ENCODE measurements around the gene CYP1A2.

CYP1A2 gene

GRCh38 chr15:74788683-74789151 lies 40.1 kb downstream of the CYP1A2 start:
- peaks cover under 1% of the 10 kb centered on the region for H3K79me2 ChIP-seq (ENCODE audit: control insufficient read depth, insufficient read depth, low read length, poor library complexity)
- no peak overlapping the region for H4K91ac ChIP-seq (ENCODE audit: low read depth, low read length)
- no peak overlapping the region for H2AK5ac ChIP-seq (ENCODE audit: low read length)
- H3K23ac ChIP-seq (ENCODE audit: low read length): no peak overlapping the region
- H3K4me1 ChIP-seq (ENCODE audit: control insufficient read depth in 1 of 2, insufficient read depth in 2 of 2, low read length in 2 of 2): peaks cover 4 to 8% of the 10 kb centered on the region in 2 experiments
- no peak for DNase-seq
- H3K4me3 ChIP-seq (ENCODE audit: low read depth, low read length): no peak overlapping the region
- H3K18ac ChIP-seq (ENCODE audit: low read length): no peak overlapping the region
- no peak overlapping the region for H3K27ac ChIP-seq (ENCODE audit: low read depth, low read length)
- H2BK120ac ChIP-seq (ENCODE audit: insufficient read depth, low read length, poor library complexity): no peak overlapping the region
- H2BK12ac ChIP-seq (ENCODE audit: low read length): no peak overlapping the region
- peaks cover 1% of the 10 kb centered on the region for H3K9me3 ChIP-seq (ENCODE audit: insufficient read depth, low read depth, low read length)
- no peak overlapping the region for H3K4ac ChIP-seq (ENCODE audit: low read depth, low read length)
- no peak overlapping the region for H3K4me2 ChIP-seq (ENCODE audit: low read length)
- no CpG with 5 or more reads among the region's 9 CpGs for WGBS (ENCODE audit: extremely low coverage, insufficient coverage, insufficient read length)
- H4K12ac ChIP-seq (ENCODE audit: low read depth, low read length): no peak overlapping the region
- H2AFZ ChIP-seq (ENCODE audit: insufficient read depth, low read length, poor library complexity): no peak overlapping the region
- H3K9ac ChIP-seq (ENCODE audit: low read length): no peak overlapping the region
- H3K14ac ChIP-seq (ENCODE audit: low read length): no peak overlapping the region
- H3K27me3 ChIP-seq (ENCODE audit: insufficient read depth, low read length): no peaks in the 10 kb centered on the region
- no peak overlapping the region for H2BK5ac ChIP-seq (ENCODE audit: low read depth, low read length, poor library complexity)
- H4K8ac ChIP-seq (ENCODE audit: low read depth, low read length): no peak overlapping the region
- no peaks in the 10 kb centered on the region for H3K79me1 ChIP-seq (ENCODE audit: low read length)
- H3K36me3 ChIP-seq (ENCODE audit: control insufficient read depth in 1 of 2, insufficient read depth in 2 of 2, low read length in 2 of 2): peaks cover 3 to 8% of the 10 kb centered on the region in 2 experiments

- Histone ChIP-seq H2BK12ac (ENCODE audit: low read length) (no peak overlapping the region), H3K4me2 (ENCODE audit: low read length) (no peak overlapping the region), H2AFZ (ENCODE audit: insufficient read depth, low read length, poor library complexity) (no peak overlapping the region), H3K27me3 (ENCODE audit: insufficient read depth, low read length) (no peaks in the 10 kb centered on the region), H3K4me1 (ENCODE audit: control insufficient read depth in 1 of 2, insufficient read depth in 2 of 2, low read length in 2 of 2) (peaks cover 3 to 8% of the 10 kb centered on the region in 2 experiments), H3K79me2 (ENCODE audit: control insufficient read depth, insufficient read depth, low read length, poor library complexity) (no peaks in the 10 kb centered on the region), H3K14ac (ENCODE audit: low read length) (no peak overlapping the region), H3K9me3 (ENCODE audit: insufficient read depth, low read depth, low read length) (peaks cover 1% of the 10 kb centered on the region), H3K9ac (ENCODE audit: low read length) (no peak overlapping the region), H3K79me1 (ENCODE audit: low read length) (no peaks in the 10 kb centered on the region), H4K8ac (ENCODE audit: low read depth, low read length) (no peak overlapping the region), H3K27ac (ENCODE audit: low read depth, low read length) (no peak overlapping the region), H2BK120ac (ENCODE audit: insufficient read depth, low read length, poor library complexity) (no peak overlapping the region), H3K4me3 (ENCODE audit: low read depth, low read length) (no peak overlapping the region), H2AK5ac (ENCODE audit: low read length) (no peak overlapping the region), H3K36me3 (ENCODE audit: control insufficient read depth in 1 of 2, insufficient read depth in 2 of 2, low read length in 2 of 2) (peaks cover 3 to 8% of the 10 kb centered on the region in 2 experiments), H3K4ac (ENCODE audit: low read depth, low read length) (no peak overlapping the region), H4K91ac (ENCODE audit: low read depth, low read length) (no peak overlapping the region), H4K12ac (ENCODE audit: low read depth, low read length) (no peak overlapping the region), H3K23ac (ENCODE audit: low read length) (no peak overlapping the region), H2BK5ac (ENCODE audit: low read depth, low read length, poor library complexity) (no peak overlapping the region), H3K18ac (ENCODE audit: low read length) (no peak overlapping the region)
- no CpG with 5 or more reads among the region's 14 CpGs for WGBS (ENCODE audit: extremely low coverage, insufficient coverage, insufficient read length)
- no peak for DNase-seq
These were observed 40.6 kb downstream of the CYP1A2 start for GRCh38 chr15:74789171-74789631.

- no peak overlapping the region for H4K91ac ChIP-seq (ENCODE audit: low read depth, low read length)
- no peak overlapping the region for H4K8ac ChIP-seq (ENCODE audit: low read depth, low read length)
- peaks cover 1% of the 10 kb centered on the region for H3K9me3 ChIP-seq (ENCODE audit: insufficient read depth, low read depth, low read length)
- no peaks in the 10 kb centered on the region for H3K79me2 ChIP-seq (ENCODE audit: control insufficient read depth, insufficient read depth, low read length, poor library complexity)
- no peak overlapping the region for H3K27ac ChIP-seq (ENCODE audit: low read depth, low read length)
- H3K4me1 ChIP-seq (ENCODE audit: control insufficient read depth in 1 of 2, insufficient read depth in 2 of 2, low read length in 2 of 2): peaks cover 3 to 8% of the 10 kb centered on the region in 2 experiments
- no peaks in the 10 kb centered on the region for H3K27me3 ChIP-seq (ENCODE audit: insufficient read depth, low read length)
- no peak overlapping the region for H2AFZ ChIP-seq (ENCODE audit: insufficient read depth, low read length, poor library complexity)
- no peak overlapping the region for H3K18ac ChIP-seq (ENCODE audit: low read length)
- H2BK12ac ChIP-seq (ENCODE audit: low read length): no peak overlapping the region
- H3K23ac ChIP-seq (ENCODE audit: low read length): no peak overlapping the region
- no peak overlapping the region for H3K9ac ChIP-seq (ENCODE audit: low read length)
- H3K79me1 ChIP-seq (ENCODE audit: low read length): no peaks in the 10 kb centered on the region
- no peak overlapping the region for H2BK5ac ChIP-seq (ENCODE audit: low read depth, low read length, poor library complexity)
- H3K4me2 ChIP-seq (ENCODE audit: low read length): no peak overlapping the region
- no peak overlapping the region for H2BK120ac ChIP-seq (ENCODE audit: insufficient read depth, low read length, poor library complexity)
- DNase-seq: no peak
- peaks cover 3 to 5% of the 10 kb centered on the region in 2 experiments for H3K36me3 ChIP-seq (ENCODE audit: control insufficient read depth in 1 of 2, insufficient read depth in 2 of 2, low read length in 2 of 2)
- H2AK5ac ChIP-seq (ENCODE audit: low read length): no peak overlapping the region
- no CpG with 5 or more reads among the region's 3 CpGs for WGBS (ENCODE audit: extremely low coverage, insufficient coverage, insufficient read length)
- H3K4me3 ChIP-seq (ENCODE audit: low read depth, low read length): no peak overlapping the region
- no peak overlapping the region for H3K4ac ChIP-seq (ENCODE audit: low read depth, low read length)
- no peak overlapping the region for H4K12ac ChIP-seq (ENCODE audit: low read depth, low read length)
- H3K14ac ChIP-seq (ENCODE audit: low read length): no peak overlapping the region
These were observed 41.1 kb downstream of the CYP1A2 start for GRCh38 chr15:74789741-74790079.

GRCh38 chr15:74790080-74790916 lies 41.7 kb downstream of the CYP1A2 start:
- no peak overlapping the region for H3K4ac ChIP-seq (ENCODE audit: low read depth, low read length)
- H2BK12ac ChIP-seq (ENCODE audit: low read length): no peak overlapping the region
- H3K23ac ChIP-seq (ENCODE audit: low read length): no peak overlapping the region
- no peak overlapping the region for H3K27ac ChIP-seq (ENCODE audit: low read depth, low read length)
- peaks cover 1% of the 10 kb centered on the region for H3K9me3 ChIP-seq (ENCODE audit: insufficient read depth, low read depth, low read length)
- no peaks in the 10 kb centered on the region for H3K27me3 ChIP-seq (ENCODE audit: insufficient read depth, low read length)
- H3K18ac ChIP-seq (ENCODE audit: low read length): no peak overlapping the region
- no peak overlapping the region for H2AK5ac ChIP-seq (ENCODE audit: low read length)
- H4K8ac ChIP-seq (ENCODE audit: low read depth, low read length): no peak overlapping the region
- H3K4me1 ChIP-seq (ENCODE audit: control insufficient read depth in 1 of 2, insufficient read depth in 2 of 2, low read length in 2 of 2): peaks cover 3 to 8% of the 10 kb centered on the region in 2 experiments
- H3K14ac ChIP-seq (ENCODE audit: low read length): no peak overlapping the region
- no peak overlapping the region for H2BK5ac ChIP-seq (ENCODE audit: low read depth, low read length, poor library complexity)
- H3K4me2 ChIP-seq (ENCODE audit: low read length): no peak overlapping the region
- no peak overlapping the region for H3K4me3 ChIP-seq (ENCODE audit: low read depth, low read length)
- no CpG with 5 or more reads among the region's 15 CpGs for WGBS (ENCODE audit: extremely low coverage, insufficient coverage, insufficient read length)
- H4K12ac ChIP-seq (ENCODE audit: low read depth, low read length): no peak overlapping the region
- no peaks in the 10 kb centered on the region for H3K79me1 ChIP-seq (ENCODE audit: low read length)
- H2BK120ac ChIP-seq (ENCODE audit: insufficient read depth, low read length, poor library complexity): no peak overlapping the region
- H4K91ac ChIP-seq (ENCODE audit: low read depth, low read length): no peak overlapping the region
- H3K79me2 ChIP-seq (ENCODE audit: control insufficient read depth, insufficient read depth, low read length, poor library complexity): no peaks in the 10 kb centered on the region
- no peak for DNase-seq
- no peak overlapping the region for H3K9ac ChIP-seq (ENCODE audit: low read length)
- peaks cover 3 to 8% of the 10 kb centered on the region in 2 experiments for H3K36me3 ChIP-seq (ENCODE audit: control insufficient read depth in 1 of 2, insufficient read depth in 2 of 2, low read length in 2 of 2)
- no peak overlapping the region for H2AFZ ChIP-seq (ENCODE audit: insufficient read depth, low read length, poor library complexity)

Measured in trophoblast cell (in vitro differentiated cells and primary cell).